Upper lobe of left lung (tissue), 6 donors: ENCODE data around the gene PAQR3. TPM values are rescaled to one million over a fixed set of nuclear protein-coding genes. Genes with fewer than 3 reads are reported as not detected.

Experiments used
- ATAC-seq, 2 donors: fragments of 200-7000 bp; cut with Tn5 transposase; one replicate each; pipeline ENCODE4 v1.9.1; 2022; ENCODE audit warnings: mild to moderate bottlenecking in 2 of 2, moderate library complexity in 2 of 2; ENCODE audit not compliant: low FRiP score in 2 of 2
- DNase-seq, 2 donors: peaks; one replicate each; pipeline ENCODE4 v3.0.0-alpha.2; 2019 to 2020
- H3K27ac ChIP-seq, 4 donors: fragments of 200-600 bp; sonication (generic); one replicate each; pipeline ENCODE4 v1.5.1; 2016 to 2019
- H3K27me3 ChIP-seq, 4 donors: fragments of 200-600 bp; sonication (generic); one replicate each; pipeline ENCODE4 v1.5.1; 2017 to 2019
- H3K36me3 ChIP-seq, 4 donors: fragments of 200-600 bp; sonication (generic); one replicate each; pipeline ENCODE4 v1.5.1; 2016 to 2019
- H3K4me1 ChIP-seq, 4 donors: fragments of 200-600 bp; sonication (generic); one replicate each; pipeline ENCODE4 v1.5.1; 2018 to 2019
- H3K4me3 ChIP-seq, 4 donors: fragments of 200-600 bp; sonication (generic); one replicate each; pipeline ENCODE4 v1.5.1; 2017 to 2019; ENCODE audit warnings: mild to moderate bottlenecking in 2 of 4, moderate library complexity in 1 of 4
- H3K9me3 ChIP-seq, 4 donors: fragments of 200-600 bp; sonication (generic); one replicate each; pipeline ENCODE4 v1.5.1; 2018 to 2019
- EP300 ChIP-seq, 4 donors: sonication (generic); formaldehyde crosslinking; IDR thresholded peaks; one replicate each; pipeline ENCODE4 v1.5.1; 2017; ENCODE audit warnings: antibody characterized with exemption in 4 of 4, control low read depth in 2 of 4
- POLR2A ChIP-seq, 4 donors: fragments of 450-650 bp; IDR thresholded peaks; one replicate each; pipeline ENCODE4 v1.5.1; 2016 to 2017; ENCODE audit warnings: antibody characterized with exemption in 4 of 4, mild to moderate bottlenecking in 2 of 4
- POLR2AphosphoS5 ChIP-seq, 2 donors: sonication (generic); formaldehyde crosslinking; IDR thresholded peaks; one replicate each; pipeline ENCODE4 v1.5.1; 2017; ENCODE audit warnings: antibody characterized with exemption in 2 of 2
- WGBS, 2 donors: methylation state at CpG; one replicate each; pipeline ENCODE4 v1.1.5; 2017 to 2018; 5-methylcytosine and 5-hydroxymethylcytosine counted together
- total RNA-seq, 6 donors: library from RNA; depleted of rRNA in 4 of 6; stranded (reverse); fragments of >200 nt in 4 of 6; gene quantifications; one replicate each; pipeline versions ENCODE4 v1.1.0 to v1.2.1, GENCODE V29; 2016 to 2021
- TF ChIP-seq, protein P1 (sequence below), 6 experiments: fragments of 450-650 bp in 4 of 6; fragments of 200-600 bp in 2 of 6; sonication (generic) in 2 of 6; IDR thresholded peaks; one replicate each; pipeline ENCODE4 v1.5.1; 2016 to 2019; ENCODE audit warnings: antibody characterized with exemption in 6 of 6
- donor health status: DM: no; HTN: no; CAD: no; lungs with moderate emphysema.
- donor health status: DM: no; HTN: yes; CAD: no; lungs with severe emphysema.

PAQR3 gene
- total RNA-seq, 6 donors from 2014 or later, result 3.4 to 14.2 (median 9.0) TPM

DNA sequence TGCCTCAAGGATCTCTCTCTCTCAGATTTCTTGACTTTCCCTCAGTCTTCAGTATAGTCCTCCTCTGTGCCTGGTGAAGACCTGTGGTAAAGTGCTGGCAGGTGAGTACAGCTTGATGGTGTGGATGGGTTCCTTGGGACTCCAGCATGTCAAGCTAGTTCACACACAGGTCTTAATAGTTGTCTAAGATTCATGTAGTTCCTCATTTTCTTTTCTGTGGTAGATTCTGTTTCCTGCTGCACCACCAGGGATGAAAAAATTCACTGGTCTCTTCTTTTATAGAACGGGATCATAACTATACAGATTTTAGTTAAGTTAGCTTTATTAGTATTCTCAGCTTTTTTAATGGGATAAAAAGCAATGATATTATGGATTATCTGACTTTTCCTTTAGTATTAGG lies 32.5 kb upstream of the PAQR3 start:
- Histone ChIP-seq H3K27me3 (no peaks in the 10 kb centered on the region), H3K27ac (no peak overlapping the region), H3K9me3 (no peaks in the 10 kb centered on the region), H3K36me3 (no peaks in the 10 kb centered on the region), H3K4me1 (no peaks in the 10 kb centered on the region), H3K4me3 (no peak overlapping the region)
- 41 to 68% methylated on average over 1 of the region's 1 CpG for WGBS, 2 donors
- TF ChIP-seq EP300 (IDR thresholded peaks at IDR 0.05) (no peak), POLR2A (IDR thresholded peaks at IDR 0.05) (no peak), POLR2AphosphoS5 (IDR thresholded peaks at IDR 0.05) (no peak)
- TF ChIP-seq, protein P1, sequence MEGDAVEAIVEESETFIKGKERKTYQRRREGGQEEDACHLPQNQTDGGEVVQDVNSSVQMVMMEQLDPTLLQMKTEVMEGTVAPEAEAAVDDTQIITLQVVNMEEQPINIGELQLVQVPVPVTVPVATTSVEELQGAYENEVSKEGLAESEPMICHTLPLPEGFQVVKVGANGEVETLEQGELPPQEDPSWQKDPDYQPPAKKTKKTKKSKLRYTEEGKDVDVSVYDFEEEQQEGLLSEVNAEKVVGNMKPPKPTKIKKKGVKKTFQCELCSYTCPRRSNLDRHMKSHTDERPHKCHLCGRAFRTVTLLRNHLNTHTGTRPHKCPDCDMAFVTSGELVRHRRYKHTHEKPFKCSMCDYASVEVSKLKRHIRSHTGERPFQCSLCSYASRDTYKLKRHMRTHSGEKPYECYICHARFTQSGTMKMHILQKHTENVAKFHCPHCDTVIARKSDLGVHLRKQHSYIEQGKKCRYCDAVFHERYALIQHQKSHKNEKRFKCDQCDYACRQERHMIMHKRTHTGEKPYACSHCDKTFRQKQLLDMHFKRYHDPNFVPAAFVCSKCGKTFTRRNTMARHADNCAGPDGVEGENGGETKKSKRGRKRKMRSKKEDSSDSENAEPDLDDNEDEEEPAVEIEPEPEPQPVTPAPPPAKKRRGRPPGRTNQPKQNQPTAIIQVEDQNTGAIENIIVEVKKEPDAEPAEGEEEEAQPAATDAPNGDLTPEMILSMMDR (IDR thresholded peaks at IDR 0.05), result no peak
- DNase-seq (no peak), ATAC-seq (no peak)

DNA sequence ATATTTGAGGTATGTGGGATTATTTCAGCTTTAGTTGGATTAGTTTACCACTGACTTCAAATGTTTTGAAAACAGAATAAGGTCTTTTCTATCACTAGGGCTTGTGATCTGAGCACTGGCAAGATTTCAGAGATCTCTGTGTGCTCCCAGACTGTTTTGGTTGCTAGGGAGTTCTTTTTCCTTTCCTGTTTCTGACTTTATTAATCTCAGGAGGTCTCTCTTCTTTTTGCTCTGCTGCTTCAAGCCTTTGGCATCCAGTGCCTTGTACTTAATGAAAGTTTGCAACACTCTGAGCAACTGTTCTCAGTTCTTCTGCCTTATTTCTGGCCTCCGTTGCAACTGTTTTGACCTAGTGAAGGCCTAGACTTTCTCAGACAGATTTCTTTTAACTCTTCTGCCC lies 32.1 kb upstream of the PAQR3 start:
- no peak for DNase-seq
- WGBS, 2 donors, result 67 to 84% methylated on average over 1 of the region's 1 CpG
- no peaks in the 10 kb centered on the region for H3K27me3 ChIP-seq
- H3K27ac ChIP-seq, result no peak overlapping the region
- H3K4me1 ChIP-seq, result no peaks in the 10 kb centered on the region
- TF ChIP-seq, protein P1 (IDR thresholded peaks at IDR 0.05), result no peak
- no peak for TF ChIP-seq POLR2A (IDR thresholded peaks at IDR 0.05)
- TF ChIP-seq EP300 (IDR thresholded peaks at IDR 0.05), result no peak
- TF ChIP-seq POLR2AphosphoS5 (IDR thresholded peaks at IDR 0.05), result no peak
- no peaks in the 10 kb centered on the region for H3K9me3 ChIP-seq
- H3K4me3 ChIP-seq, result no peak overlapping the region
- peak in 1 of 2 donors; percentile 93 for ATAC-seq
- H3K36me3 ChIP-seq, result no peaks in the 10 kb centered on the region

DNA sequence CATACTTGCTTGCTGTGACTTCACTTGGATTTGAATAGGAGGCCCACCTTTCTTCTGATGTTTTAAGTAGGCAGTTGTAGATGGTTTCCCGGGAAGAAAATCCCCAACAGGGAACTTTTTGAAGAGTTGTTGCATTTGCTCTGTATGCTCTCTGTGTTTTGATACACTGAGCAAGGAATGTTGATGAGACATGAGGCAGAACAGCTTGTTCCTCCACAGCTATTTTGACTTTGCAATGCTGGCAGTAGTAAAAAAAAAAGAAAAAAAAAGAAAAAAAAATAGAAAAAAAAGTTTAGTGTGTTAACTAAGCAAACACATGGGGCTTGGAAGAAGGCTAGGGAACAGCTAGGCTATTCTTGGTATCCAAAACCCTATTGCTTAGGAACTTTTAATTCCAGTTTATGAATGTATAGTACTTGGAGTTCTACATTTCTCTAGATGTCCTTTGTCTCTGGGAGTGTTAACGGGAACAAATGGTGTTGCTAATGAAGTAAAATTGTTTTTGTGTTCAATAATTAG lies 23.4 kb upstream of the PAQR3 start:
- TF ChIP-seq EP300 (IDR thresholded peaks at IDR 0.05), result no peak
- TF ChIP-seq POLR2AphosphoS5 (IDR thresholded peaks at IDR 0.05), result no peak
- TF ChIP-seq, protein P1 (IDR thresholded peaks at IDR 0.05), result no peak
- no peak for TF ChIP-seq POLR2A (IDR thresholded peaks at IDR 0.05)
- 77 to 86% methylated on average over 2 of the region's 2 CpGs for WGBS, 2 donors
- ATAC-seq, result peak in 1 of 2 donors; percentile 40

DNA sequence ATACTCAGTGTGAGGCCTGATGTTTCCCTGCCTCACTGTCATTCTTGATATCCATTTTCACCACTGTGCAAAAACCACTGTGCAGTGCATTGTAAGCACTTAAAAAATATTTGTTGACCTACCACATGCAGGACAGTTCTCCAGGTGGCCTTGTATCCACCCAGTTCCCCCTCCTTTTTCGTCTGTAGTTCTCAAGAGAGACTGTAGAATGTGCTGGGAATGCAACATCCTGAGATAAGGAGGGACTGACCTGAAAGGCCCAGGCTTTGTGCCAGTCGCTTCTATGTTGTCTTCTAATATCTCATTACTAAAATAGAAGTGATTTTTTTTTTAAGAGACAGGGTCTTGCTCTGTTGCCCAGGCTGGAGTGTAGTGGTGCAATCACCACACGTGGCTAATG lies 21.7 kb upstream of the PAQR3 start:
- 67 to 71% methylated on average over 3 of the region's 3 CpGs for WGBS, 2 donors
- Histone ChIP-seq H3K36me3 (no peaks in the 10 kb centered on the region), H3K4me1 (no peaks in the 10 kb centered on the region), H3K4me3 (no peak overlapping the region), H3K27me3 (no peaks in the 10 kb centered on the region), H3K27ac (no peak overlapping the region), H3K9me3 (no peaks in the 10 kb centered on the region)
- ATAC-seq, result no peak
- TF ChIP-seq POLR2A (IDR thresholded peaks at IDR 0.05) (no peak), EP300 (IDR thresholded peaks at IDR 0.05) (no peak), POLR2AphosphoS5 (IDR thresholded peaks at IDR 0.05) (no peak)
- TF ChIP-seq, protein P1 (IDR thresholded peaks at IDR 0.05), result no peak
- DNase-seq, result no peak

More for the DNA sequence above, 23.4 kb upstream of the PAQR3 start:
- no peaks in the 10 kb centered on the region for H3K27me3 ChIP-seq
- DNase-seq, result no peak
- no peaks in the 10 kb centered on the region for H3K9me3 ChIP-seq
- H3K4me1 ChIP-seq, result no peaks in the 10 kb centered on the region
- H3K36me3 ChIP-seq, result no peaks in the 10 kb centered on the region
- H3K4me3 ChIP-seq, result no peak overlapping the region
- no peak overlapping the region for H3K27ac ChIP-seq

DNA sequence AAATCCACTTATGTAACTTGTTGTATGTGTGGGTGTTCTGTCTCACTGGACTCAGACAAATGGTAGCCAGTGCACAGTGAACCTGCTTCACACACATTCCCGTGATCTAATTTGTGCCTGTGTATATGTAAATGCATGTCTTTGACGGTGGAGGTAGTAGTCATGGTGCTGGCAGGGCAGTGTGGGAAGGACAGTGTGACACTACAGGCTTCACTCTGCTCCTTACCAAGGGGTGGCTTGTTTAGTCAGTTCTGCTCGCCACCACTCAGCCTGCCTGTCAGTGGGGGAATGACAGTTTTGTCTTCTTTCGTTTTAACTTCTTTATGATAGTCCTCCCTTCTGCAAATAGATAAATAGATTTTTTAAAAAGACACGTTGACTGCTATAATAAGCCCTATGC lies 17.7 kb upstream of the PAQR3 start:
- no peak for DNase-seq
- H3K4me3 ChIP-seq, result no peak overlapping the region
- no peak overlapping the region for H3K27ac ChIP-seq
- H3K4me1 ChIP-seq, result no peaks in the 10 kb centered on the region
- no peak for ATAC-seq
- H3K36me3 ChIP-seq, result no peaks in the 10 kb centered on the region
- H3K27me3 ChIP-seq, result no peaks in the 10 kb centered on the region
- WGBS, 2 donors, result 84 to 88% methylated on average over 5 of the region's 5 CpGs
- no peaks in the 10 kb centered on the region for H3K9me3 ChIP-seq
- TF ChIP-seq, protein P1 (IDR thresholded peaks at IDR 0.05), result no peak
- TF ChIP-seq EP300 (IDR thresholded peaks at IDR 0.05) (no peak), POLR2A (IDR thresholded peaks at IDR 0.05) (no peak), POLR2AphosphoS5 (IDR thresholded peaks at IDR 0.05) (no peak)
